ENCODE measurements around the gene NFIB.

GRCh38 chr9:14188538-14188937 lies 125.4 kb downstream of the NFIB start:
- TF ChIP-seq, protein P1, sequence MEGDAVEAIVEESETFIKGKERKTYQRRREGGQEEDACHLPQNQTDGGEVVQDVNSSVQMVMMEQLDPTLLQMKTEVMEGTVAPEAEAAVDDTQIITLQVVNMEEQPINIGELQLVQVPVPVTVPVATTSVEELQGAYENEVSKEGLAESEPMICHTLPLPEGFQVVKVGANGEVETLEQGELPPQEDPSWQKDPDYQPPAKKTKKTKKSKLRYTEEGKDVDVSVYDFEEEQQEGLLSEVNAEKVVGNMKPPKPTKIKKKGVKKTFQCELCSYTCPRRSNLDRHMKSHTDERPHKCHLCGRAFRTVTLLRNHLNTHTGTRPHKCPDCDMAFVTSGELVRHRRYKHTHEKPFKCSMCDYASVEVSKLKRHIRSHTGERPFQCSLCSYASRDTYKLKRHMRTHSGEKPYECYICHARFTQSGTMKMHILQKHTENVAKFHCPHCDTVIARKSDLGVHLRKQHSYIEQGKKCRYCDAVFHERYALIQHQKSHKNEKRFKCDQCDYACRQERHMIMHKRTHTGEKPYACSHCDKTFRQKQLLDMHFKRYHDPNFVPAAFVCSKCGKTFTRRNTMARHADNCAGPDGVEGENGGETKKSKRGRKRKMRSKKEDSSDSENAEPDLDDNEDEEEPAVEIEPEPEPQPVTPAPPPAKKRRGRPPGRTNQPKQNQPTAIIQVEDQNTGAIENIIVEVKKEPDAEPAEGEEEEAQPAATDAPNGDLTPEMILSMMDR (IDR thresholded peaks at IDR 0.05) = no peak
- TF ChIP-seq POLR2A (IDR thresholded peaks at IDR 0.05) = no peak

Measured in uterus (tissue), 2 donors.